HG03135 (cell line): ENCODE data around the gene WWC2.

Experiments
- ATAC-seq: cut with Tn5 transposase; IDR thresholded peaks from one replicate; pipeline ENCODE4 v1.9.1; 2021; ENCODE audit warnings: mild to moderate bottlenecking, moderate library complexity; ENCODE audit not compliant: unreplicated experiment

The WWC2 gene

GRCh38 chr4:183348136-183348535 lies 249.1 kb downstream of the WWC2 start:
- ATAC-seq, result no peak

GRCh38 chr4:183348706-183349659 lies 249.9 kb downstream of the WWC2 start:
- ATAC-seq, result no peak

- ATAC-seq, result no peak
Observed at GRCh38 chr4:183349673-183350072, 250.6 kb downstream of the WWC2 start.

- ATAC-seq, result no peak
Observed at GRCh38 chr4:183350317-183351071, 251.4 kb downstream of the WWC2 start.

- ATAC-seq, result no peak
Observed at GRCh38 chr4:183352546-183352945, 253.5 kb downstream of the WWC2 start.

GRCh38 chr4:183353557-183353956 lies 254.5 kb downstream of the WWC2 start:
- ATAC-seq, result no peak

GRCh38 chr4:183354219-183354618 lies 255.2 kb downstream of the WWC2 start:
- no peak for ATAC-seq

- no peak for ATAC-seq
Observed at GRCh38 chr4:183355405-183355804, 256.3 kb downstream of the WWC2 start.

GRCh38 chr4:183356173-183356830 lies 257.2 kb downstream of the WWC2 start:
- ATAC-seq, result no peak

GRCh38 chr4:183356931-183357675 lies 258.0 kb downstream of the WWC2 start:
- no peak for ATAC-seq

GRCh38 chr4:183358215-183358755 lies 259.2 kb downstream of the WWC2 start:
- ATAC-seq, result no peak

GRCh38 chr4:183360161-183360919 lies 261.3 kb downstream of the WWC2 start:
- ATAC-seq, result no peak

- no peak for ATAC-seq
Observed at GRCh38 chr4:183362036-183362435, 263.0 kb downstream of the WWC2 start.

GRCh38 chr4:183362916-183363542 lies 264.0 kb downstream of the WWC2 start:
- no peak for ATAC-seq

GRCh38 chr4:183364025-183364424 lies 265.0 kb downstream of the WWC2 start:
- ATAC-seq, result no peak

- no peak for ATAC-seq
Observed at GRCh38 chr4:183366206-183366835, 267.3 kb downstream of the WWC2 start.

- ATAC-seq, result no peak
Observed at GRCh38 chr4:183369073-183369472, 270.0 kb downstream of the WWC2 start.
